Erythroblast (primary cell): ENCODE results near the gene CPM.

ENCODE experiments used
- GATA1 ChIP-seq: IDR thresholded peaks from 2 replicates; pipeline ENCODE4 v1.6.1; 2011; ENCODE audit warnings: low read depth, mild to moderate bottlenecking, control low read depth, low read length, moderate library complexity
- POLR2A ChIP-seq: IDR thresholded peaks from 2 replicates; pipeline ENCODE4 v1.6.1; 2011; ENCODE audit warnings: mild to moderate bottlenecking, low read length

DNA sequence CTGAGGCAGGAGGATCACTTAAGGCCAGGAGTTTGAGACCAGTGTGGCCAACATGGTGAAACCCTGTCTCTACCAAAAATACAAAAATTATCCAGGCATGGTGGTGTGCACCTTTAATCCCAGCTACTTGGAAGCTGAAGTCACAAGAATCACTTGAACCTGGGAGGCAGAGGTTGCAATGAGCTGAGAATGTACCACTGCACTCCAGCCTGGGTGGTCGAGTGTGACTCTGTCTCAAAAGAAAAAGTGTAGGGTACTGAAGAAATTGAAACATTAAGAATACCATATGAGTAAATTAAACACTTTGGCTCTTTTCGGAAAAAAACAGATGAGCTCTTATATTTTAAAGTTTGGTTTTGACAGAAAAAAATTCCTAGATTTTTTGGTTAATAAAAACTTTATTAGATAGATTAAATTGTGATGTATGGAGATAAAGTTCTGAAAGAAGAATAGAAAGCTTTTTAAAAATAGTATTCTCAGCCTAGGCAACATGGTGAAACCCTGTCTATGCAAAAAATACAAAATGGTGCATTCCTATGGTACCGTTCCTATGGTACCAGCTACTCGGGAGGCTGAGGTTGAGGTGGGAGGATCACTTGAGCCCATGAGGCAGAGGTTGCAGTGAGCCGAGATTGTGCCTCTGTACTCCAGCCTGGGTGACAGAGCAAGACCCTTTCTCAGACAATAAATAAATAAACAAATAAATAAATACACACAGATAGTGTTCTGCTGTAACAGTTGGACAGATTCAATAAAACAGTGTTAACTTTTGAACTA is 104.9 kb downstream of the CPM start:
- TF ChIP-seq POLR2A = no peak
- TF ChIP-seq GATA1 = no peak
